GM04504 (cell line): Measurements from ENCODE around the gene SAMD11.
"Not testable (repeated sequence)": the region's sequence is repeated elsewhere in the genome, so short reads cannot be mapped to it uniquely, and the experiment has no call there.

ENCODE experiments used
- DNase-seq: peaks from one replicate; pipeline ENCODE4 v3.0.0-alpha.2; 2012; ENCODE audit warnings: low read depth

Gene SAMD11

DNA sequence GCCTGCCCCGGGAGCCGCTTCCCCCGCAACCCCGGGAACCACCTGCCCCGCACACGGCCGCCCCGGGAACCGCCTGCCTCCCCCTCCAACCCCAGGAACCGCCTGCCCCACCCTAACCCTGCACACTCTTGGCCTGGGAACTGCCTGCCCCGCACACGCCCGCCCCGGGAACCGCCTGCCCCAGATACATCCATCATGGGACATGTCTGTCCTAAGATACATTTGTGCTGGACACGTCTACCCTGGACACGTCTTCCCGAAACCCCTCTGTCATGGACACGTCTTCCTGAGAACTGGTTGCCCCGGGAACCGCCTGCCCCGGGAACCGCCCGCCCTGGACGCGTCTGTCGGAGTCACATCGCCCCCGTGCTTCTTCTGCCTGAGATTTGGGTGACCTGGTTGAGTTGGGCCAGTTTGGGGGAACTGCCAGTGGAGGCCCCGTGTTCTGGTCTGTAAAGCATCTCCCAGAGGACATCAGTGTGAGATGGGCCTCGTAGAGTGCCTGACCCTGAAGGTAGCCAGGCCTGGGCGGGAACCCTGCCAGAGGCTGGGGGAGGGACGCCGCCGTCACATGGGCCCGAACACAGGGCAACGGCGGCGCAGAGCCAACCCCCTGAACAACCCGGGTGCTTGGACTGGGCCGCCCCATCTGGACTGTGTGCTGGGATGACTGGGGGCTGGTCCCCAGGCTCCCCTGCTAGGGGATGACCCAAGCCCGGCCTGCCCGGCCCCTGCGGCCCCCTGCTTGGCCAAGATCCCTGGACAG is 54.5 kb downstream of the SAMD11 start:
- no peak for DNase-seq

DNA sequence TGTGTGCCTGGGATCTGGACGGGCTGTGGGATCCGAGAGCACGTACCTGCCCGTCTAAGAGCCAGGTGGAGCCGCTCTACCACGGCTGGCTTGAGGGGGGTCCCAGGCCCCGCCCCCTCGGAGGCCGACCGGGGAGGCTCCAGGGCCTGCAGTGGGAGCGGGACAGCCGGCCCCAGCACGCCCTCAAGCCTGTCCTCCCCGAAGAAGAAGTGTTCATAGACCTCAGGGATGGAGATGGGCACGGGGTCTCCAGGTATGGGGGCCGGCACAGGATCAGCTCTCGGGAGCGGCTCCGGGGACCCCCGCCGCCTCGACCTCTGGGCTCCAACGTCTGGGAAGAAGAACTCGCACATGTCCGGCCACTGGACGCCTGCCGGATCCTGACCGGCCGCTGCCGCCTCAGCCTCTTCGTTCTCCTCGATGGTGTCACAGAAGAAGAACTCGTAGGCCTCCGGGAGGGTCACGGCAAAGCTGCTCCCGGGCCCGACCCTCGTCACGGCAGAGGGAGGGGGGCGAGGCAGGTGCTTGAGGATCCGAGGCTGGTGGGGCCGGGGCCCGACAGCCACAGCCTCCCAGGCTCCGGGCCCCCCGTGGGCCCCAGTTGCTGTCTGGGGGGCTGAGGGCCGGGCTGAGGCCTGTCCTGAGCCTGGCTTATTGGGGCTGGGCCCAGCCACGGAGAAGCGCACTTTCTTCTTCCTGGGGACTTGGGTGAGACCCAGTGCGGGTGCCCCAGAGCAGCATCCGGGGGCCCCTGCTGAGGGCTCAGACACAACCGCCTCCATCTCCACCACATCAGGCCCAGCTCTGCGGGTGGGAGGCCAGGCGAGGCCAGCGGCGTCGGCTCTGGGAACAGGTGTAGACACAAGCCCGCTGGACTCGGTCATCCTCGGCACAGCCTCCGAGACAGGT is 55.4 kb downstream of the SAMD11 start:
- DNase-seq = no peak

DNA sequence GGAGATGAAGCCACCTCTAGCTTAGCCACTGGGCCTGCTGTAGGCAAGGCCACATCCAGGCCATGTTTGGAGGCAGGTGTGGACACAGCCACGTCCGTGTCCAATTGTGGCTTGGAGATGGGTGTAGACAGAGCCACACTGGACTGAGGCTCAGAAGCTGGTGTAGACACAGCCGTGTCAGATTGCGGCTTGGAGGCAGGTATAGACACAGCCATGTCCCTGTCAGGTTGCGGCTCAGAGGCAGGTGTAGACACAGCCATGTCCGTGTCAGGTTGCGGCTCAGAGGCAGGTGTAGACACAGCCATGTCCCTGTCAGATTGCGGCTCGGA is 56.0 kb downstream of the SAMD11 start:
- no peak for DNase-seq

DNA sequence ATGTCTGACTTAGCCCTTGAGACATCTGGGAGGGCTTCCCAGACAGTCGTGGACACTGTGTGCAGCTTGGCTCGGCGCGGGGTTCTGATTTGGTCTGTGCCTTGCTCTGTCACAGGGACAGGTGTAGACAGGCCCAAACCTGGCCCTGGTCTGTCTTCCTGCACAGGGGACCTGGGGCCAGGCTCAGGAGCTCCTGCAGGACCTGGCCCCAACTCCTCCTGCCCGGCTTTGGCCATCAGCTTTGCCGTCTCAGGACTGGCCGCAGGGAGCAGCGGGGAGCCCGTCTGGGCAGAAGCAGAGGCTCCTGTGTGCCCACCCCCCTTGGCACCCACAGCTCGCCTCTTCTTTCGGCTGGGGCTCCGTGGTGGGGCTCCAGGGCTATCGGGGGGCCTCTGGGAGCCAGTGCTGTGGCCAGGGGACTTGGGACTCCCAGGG is 56.4 kb downstream of the SAMD11 start:
- no peak for DNase-seq

DNA sequence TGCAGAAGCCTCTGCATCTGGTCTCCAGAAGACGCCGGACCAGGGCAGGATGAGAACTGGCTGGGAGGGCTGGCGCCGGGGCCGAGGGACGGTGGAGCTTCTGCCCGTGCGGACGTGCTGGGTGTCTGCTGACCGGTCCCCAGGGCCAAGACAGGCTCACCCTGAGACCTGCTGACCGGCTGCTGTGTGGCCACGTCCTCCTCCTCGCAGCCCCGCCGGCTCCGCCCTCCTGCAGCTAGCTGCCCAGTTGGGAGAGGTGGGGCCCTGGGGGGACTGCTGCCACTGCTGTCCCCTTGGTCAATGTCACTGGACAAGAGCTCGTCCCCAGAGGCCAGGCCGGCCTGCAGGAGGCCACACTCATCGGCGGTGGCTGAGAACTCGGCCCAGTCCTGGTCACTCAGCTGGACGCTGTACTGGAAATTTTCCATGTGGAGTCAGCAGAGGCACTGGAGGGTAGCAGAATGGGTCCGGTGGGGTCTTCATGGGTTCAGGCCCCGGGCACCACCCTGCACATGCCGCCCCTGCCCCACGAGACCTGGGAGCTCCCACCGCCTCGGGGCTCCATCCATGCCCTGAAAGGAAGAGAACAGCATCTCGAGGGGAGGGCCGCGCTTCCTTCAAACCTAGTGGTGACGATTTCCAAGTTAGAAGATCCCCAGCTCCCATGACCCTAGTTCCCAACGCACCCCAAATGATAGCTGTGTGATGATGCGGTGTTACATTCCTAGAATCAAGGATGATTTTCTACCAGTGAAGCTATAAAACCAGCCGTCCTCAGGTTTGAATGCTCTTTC is 57.1 kb downstream of the SAMD11 start:
- DNase-seq = no peak

DNA sequence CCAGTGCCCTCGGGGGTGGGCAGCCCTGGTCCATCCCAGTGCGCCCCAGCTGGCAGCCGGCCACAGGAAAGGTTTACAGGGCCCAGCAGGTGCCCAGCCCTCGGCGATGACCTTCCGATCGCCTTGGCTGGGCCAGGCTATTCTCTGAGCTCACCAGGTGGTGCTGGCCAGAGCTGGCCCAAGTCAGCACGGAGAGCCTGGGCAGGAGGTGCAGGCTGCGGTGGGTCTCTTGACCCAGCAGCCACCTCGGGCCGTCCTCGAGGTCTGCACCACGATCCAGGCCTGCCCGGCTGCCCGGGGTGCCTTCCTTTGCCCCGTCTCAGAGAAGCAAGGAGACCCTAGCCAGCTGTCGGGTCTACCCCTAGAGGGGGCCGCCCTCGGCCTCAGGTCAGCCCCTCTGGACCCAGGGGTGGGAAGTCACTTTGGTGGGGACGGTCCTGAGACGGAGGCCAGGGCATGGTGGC is 57.8 kb downstream of the SAMD11 start:
- no peak for DNase-seq

DNA sequence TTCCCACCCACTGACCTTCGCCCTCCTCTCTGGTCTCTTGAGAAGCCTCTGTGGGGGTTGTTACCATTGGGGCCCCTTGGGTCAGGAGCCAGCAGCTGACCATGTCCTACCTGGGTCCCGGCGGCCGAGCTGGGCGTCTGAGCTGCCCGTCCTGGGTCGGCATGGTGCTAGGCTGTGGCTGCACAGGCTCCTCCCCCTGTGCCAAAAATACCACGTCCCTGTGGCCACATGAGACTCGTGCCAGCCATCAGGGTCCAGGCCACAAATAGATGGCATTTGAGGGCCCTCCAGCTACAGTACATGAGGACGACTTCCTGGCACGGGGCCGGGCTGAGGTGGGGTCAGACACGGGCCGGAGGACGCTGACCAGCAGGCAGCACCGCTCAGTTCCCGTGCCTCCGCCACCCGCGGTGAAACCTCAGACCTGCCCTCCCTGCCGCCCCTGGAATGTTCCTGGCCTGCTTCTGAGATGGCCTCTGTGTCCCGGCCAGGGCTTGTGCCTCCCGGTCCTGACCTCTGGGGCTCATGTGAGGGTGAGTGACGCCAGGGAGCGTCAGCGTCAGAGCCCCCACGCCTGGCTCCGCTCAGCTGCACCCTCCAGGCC is 58.3 kb downstream of the SAMD11 start, which contains the start of gene PERM1:
Gene PERM1, minus strand, starts transcription at position 139 of the 604 bp plus-strand sequence. CDS start 1,064 bp downstream, outside the sequence.
- no peak for DNase-seq

DNA sequence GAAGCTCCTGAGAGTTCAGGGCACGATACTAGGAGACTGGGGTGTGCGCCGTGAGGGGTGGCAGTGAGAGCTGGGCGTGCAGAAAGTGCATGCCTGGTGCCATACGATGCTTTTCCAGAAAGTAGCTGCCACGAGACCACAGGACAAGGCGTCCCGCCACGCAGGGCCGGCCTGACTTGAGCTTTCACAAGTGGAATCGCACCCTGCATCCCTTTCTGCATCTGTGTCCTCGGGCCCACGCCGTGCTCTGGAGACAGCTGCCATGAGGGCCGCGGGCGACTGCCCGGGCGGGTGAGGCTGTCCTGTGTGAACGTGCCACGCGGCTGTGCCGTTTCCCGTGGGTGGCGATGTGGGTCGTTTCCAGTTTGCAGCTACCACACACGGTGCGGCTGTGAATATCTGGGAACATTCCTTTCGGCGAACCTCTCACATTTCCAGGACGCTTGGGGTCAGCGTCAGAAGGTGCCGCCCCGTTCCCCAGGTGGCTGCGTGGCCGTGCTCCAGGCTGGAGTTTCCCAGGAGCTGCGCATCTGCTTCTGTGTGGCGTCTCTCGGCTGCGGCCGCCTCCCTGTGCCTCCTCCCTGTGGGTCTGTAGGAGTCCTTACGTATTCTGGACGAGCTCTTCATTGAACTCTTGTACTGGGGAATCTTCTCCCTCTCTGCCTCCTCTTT is 59.2 kb downstream of the SAMD11 start:
- DNase-seq = no peak

DNA sequence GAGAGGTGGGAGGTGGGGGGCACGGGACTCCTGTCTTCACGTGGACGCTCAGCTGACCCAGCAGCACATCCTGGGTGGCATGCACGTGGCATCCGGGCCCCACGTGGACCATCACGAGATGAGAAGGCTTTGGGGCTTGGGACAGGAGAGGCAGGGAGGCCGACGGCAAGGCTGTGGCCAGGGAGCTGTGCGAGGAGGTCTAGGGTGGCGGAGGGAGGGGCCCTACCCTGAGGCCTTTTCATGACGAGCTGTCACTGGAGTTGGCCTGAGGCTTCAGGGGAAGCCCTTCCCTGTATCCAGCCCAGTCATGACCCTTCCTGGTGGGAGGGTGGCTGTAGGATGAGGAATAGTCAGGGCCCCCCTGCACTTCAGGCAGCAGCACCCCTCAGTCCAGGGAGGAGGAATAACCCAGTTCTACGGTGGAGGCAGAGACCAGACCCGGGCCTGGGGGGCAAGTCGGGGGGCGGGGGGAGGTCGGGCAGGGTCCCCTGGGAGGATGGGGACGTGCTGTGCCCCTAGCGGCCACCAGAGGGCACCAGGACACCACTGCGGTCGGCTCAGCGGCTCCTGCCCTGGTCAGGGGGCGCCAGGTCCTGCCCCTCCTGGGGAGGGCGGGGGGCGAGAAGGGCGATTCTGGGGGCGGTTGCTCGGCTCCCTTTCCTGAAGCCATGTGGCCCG is 60.2 kb downstream of the SAMD11 start:
- DNase-seq = no peak

DNA sequence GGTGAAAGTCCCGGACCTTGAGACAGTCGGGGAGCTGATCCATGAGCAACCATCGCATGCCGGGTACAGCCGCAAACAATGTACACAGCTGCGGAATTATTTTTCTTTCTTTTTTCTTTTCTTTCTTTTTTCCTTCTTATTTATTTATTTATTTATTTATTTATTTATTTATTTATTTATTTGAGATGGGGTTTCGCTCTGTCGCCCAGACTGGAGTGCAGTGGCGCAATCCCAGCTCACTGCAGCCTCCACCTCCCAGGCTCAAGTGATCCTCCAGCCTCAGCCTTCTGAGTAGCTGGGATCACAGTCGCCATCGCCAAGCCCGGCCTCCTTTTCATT is 60.7 kb downstream of the SAMD11 start:
- no peak for DNase-seq

DNA sequence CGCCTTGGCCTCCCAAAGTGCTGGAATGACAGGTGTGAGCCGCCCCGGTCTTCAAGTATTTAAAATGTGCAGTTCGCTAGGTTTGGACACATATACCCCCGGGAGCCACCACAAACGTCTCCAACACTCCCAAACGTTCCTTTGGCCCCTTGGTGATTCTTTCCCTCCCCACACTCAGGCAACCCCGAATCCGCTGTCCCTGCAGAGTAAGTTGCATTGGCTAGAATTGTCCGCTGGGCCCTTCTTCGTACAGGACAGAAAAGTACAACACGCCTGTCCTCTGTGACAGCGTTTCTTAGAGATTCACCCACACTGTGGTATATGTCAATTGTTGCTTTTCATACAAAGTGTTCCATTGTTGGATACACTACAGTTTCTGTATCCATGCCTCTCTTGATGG is 61.4 kb downstream of the SAMD11 start:
- no peak for DNase-seq

DNA sequence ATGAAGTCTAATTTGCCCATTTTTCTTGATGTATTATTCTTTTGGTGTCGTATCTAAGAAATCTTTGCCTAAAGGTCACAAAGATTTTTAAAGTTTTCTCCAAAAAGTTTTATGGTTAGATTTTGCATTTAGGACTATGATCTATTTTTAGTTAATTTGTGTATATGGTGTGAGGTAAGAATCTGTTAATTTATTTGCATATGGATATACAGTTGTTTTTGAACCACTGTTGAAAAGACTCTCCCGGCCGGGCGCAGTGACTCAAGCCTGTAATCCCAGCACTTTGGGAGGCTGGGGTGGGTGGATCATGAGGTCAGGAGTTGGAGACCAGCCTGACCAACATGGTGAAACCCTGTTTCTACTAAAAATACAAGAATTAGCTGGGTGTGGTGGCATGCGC is 64.3 kb downstream of the SAMD11 start:
- DNase-seq = not testable (repeated sequence)

DNA sequence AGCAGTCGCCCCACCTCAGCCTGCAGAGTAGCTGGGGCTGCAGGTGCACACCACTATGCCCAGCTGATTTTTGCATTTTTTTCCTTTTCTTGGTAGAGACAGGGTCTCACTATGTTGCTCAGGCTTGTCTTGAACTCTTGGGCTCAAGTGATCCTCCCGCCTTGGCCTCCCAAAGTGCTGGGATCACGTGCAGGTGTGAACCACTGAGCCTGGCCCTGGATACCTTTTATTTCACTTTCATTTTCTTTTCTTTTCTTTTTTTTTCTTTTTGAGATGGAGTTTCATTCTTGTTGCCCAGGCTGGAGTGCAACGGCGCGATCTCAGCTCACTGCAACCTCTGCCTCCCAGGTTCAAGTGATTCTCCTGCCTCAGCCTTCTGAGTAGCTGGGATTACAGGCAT is 67.6 kb downstream of the SAMD11 start:
- DNase-seq = not testable (repeated sequence)

DNA sequence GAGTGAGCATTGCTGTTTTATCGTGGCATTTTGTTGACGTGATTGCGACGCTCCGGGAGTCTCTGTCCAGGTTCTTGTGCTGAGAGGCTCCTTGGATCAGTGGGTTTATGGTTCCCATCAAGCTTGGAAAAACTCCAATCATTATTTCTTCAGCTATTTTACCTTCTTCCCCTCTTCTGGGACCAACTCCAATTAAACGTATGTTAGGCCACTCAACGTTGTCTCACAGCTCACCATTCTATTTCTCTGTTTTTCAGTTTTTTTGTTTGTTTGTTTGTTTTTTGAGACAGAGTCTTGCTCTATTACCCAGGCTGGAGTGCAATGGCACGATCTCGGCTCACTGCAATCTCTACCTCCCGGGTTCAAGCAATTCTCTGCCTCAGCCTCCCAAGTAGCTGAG is 68.2 kb downstream of the SAMD11 start:
- DNase-seq = no peak

DNA sequence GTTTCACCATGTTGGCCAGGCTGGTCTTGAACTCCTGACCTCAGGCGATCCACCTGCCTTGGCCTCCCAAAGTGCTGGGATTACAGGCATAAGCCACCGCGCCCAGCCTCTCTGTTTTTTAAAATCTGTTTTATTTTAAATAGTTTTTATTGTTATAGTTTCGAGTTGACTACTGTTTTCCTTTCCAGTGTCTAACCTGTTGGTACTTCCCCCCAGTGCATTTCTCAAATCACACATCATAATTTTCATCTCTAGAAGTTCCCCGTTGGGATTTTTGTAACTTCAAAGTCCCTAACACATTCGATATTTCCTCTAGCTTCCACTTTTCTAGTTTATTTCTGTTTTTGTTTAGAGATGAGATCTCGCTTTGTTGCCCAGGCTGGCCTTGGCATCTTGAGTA is 68.6 kb downstream of the SAMD11 start:
- no peak for DNase-seq

DNA sequence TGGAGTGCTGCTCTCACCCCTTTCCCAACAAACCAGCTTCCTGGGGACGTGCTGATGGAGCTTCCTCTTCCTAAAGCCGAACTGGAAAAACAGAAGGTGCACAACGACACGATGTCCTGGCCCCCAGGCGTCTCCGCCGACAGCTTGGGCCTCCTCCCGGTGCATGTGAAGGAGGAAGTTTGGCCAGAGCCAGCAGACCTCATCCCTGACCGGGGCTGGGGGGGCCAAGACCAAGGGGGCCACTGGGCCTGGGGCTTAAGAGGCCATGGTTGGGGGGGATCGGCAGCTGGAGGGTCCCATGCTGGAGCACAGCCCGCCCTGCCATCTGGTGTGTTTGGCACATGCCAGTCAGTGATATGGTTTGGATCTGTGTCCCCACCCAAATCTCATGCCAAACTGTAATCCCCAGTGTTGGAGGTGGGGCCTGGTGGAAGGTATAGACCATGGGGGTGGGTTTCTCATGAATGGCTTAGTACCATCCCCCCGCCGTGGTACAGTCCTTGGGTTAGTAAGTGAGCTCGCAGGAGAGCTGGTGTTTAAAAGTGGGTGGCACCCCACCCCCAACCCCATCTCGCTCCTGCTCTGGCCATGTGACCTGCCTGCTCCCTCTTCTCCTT is 69.8 kb downstream of the SAMD11 start:
- DNase-seq = no peak
